Body of pancreas (tissue), 4 donors: ENCODE results near the gene TGFBR3. TPM values are rescaled to one million over a fixed set of nuclear protein-coding genes. Genes with fewer than 3 reads are reported as not detected.

Experiments used
- ATAC-seq: fragments of 150-250 bp; one replicate; pipeline ENCODE4 v1.9.1; 2016
- DNase-seq, 4 donors: peaks; one replicate each; pipeline ENCODE4 v3.0.0-alpha.2; 2019
- H3K27ac ChIP-seq, 4 donors: fragments of 200-600 bp; sonication (generic); 1 replicate in 3 of 4; 2 replicates in 1 of 4; pipeline versions ENCODE4 v1.5.1 to v1.6.1; 2016 to 2019; ENCODE audit warnings: mild to moderate bottlenecking in 1 of 4, mixed read lengths in 1 of 4, moderate library complexity in 1 of 4
- H3K27me3 ChIP-seq, 2 donors: fragments of 200-600 bp; sonication (generic); one replicate each; pipeline ENCODE4 v1.6.0; 2016; ENCODE audit warnings: mild to moderate bottlenecking in 1 of 2
- H3K36me3 ChIP-seq, 2 donors: fragments of 200-600 bp; sonication (generic); replicated peaks in 1 of 2; 2 replicates each; pipeline ENCODE4 v1.5.1; 2016; ENCODE audit warnings: low read depth in 2 of 2; ENCODE audit not compliant: insufficient read depth in 1 of 2
- H3K4me1 ChIP-seq: fragments of 200-600 bp; sonication (generic); one replicate; pipeline ENCODE4 v1.6.0; 2016
- H3K4me3 ChIP-seq, 2 donors: fragments of 200-600 bp; sonication (generic); 1 replicate in 1 of 2; 2 replicates in 1 of 2; pipeline ENCODE4 v1.5.1; 2016 to 2019
- H3K9me3 ChIP-seq, 3 donors: fragments of 200-600 bp; sonication (generic); 1 replicate in 2 of 3; 2 replicates in 1 of 3; pipeline ENCODE4 v1.5.1; 2016
- CTCF ChIP-seq, 7 experiments: fragments of 450-650 bp in 4 of 7; fragments of 200-600 bp in 3 of 7; sonication (generic) in 3 of 7; IDR thresholded peaks; one replicate each; pipeline ENCODE4 v1.5.1; 2016 to 2019; ENCODE audit warnings: antibody characterized with exemption in 7 of 7
- POLR2A ChIP-seq, 3 donors: fragments of 450-650 bp; IDR thresholded peaks; one replicate each; pipeline ENCODE4 v1.6.1; 2016; ENCODE audit warnings: antibody characterized with exemption in 3 of 3, mild to moderate bottlenecking in 2 of 3
- WGBS, 2 donors: methylation state at CpG; one replicate each; pipeline ENCODE4 v1.1.5; 2017; 5-methylcytosine and 5-hydroxymethylcytosine counted together
- intact Hi-C: fragments of 100-400 bp; cut with DNase I; formaldehyde crosslinking; loops from one replicate; pipeline ENCODE4 v1.15.1; 2023
- total RNA-seq, 2 donors: library from RNA; depleted of rRNA; stranded (reverse); fragments of >200 nt; gene quantifications; one replicate each; pipeline ENCODE4 v1.1.0, GENCODE V29; 2016

The TGFBR3 gene
- total RNA-seq, 2 donors from 2014 or later, result 52.4 to 63.6 TPM

DNA sequence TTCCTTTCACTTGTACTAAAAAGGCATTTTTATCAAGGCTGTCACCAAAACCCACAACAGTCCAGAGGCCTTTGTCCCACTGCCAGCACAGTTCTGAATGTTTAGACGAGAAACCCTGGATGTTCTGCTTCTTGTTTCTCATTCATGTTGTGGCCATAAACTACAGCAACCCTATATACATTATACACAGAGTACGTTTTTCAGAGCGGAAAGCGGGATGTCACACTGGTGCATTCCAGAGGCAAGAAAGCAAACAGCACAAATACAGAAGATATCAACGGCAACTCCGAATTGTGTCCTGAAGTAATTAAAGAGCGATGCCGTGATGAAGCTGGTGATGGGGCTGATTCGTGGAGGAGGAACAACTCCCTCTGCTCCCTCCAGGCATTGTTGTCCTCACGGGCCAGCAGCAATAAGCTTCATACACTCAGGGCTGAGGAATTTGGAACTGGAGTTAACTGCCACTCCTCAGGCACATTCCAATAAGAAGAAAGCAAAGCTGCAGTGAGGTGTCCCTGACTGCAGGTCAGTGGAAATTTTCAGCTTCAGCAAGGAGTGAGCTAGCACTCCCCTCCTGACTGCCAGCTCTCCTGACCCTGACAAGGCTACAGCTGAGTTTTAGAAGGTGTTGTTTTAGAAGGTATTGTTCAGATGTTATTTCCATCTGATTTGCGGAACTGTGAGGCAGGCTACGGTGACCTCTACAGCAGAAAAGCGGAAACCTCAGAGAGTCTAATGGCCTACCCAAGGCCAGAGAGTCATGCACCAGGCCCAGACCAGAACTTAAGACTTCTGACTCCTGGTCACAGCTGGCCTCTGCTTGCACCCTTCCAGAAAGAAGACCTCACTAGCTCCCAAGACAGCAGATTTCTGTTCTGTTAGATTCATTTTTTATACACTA is 149.0 kb downstream of the TGFBR3 start:
- DNase-seq (peak in 2 of 4 donors; percentile 32 to 42), ATAC-seq (peak; percentile 83)
- Histone ChIP-seq H3K27me3 (no peaks in the 10 kb centered on the region), H3K36me3 (peaks cover 0 to 3% of the 10 kb centered on the region in 2 donors), H3K4me1 (peaks cover 11% of the 10 kb centered on the region), H3K9me3 (no peaks in the 10 kb centered on the region), H3K4me3 (no peak overlapping the region), H3K27ac (peak overlapping the region in 3 of 4 donors; percentile 15 to 66 (median 41))
- TF ChIP-seq CTCF (IDR thresholded peaks at IDR 0.05) (no peak), POLR2A (IDR thresholded peaks at IDR 0.05) (no peak)
- intact Hi-C loops, result no loop called here
- WGBS, 2 donors, result 58 to 78% methylated on average over 13 of the region's 13 CpGs

DNA sequence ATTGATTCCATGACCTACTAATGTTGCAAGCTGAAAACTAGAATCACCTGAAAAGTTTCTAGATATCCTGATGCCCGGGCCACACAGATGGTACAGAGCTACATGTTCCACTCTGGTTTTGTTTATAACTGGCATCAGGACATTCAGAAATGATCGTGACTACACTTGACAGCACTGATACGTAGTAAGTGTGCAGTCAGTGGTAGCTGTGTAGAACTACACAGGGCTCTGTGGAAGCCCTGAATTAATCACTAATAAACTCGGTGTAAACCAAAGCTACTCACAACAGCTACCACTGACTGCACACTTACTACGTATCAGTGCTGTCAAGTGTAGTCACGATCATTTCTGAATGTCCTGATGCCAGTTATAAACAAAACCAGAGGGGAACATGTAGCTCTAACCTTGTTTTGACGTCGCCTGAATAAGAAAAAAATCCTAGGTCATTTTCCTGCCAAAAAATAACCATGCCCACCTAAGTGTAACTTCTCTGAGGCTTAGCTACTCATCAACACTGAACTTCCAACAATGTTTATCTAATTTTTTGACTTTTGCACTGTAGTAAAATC is 149.7 kb downstream of the TGFBR3 start:
- no peak for TF ChIP-seq CTCF (IDR thresholded peaks at IDR 0.05)
- no peak for TF ChIP-seq POLR2A (IDR thresholded peaks at IDR 0.05)
- WGBS, 2 donors, result 62 to 71% methylated on average over 8 of the region's 8 CpGs
- ATAC-seq, result peak; percentile 30
- DNase-seq, result no peak
- intact Hi-C loops, result no loop called here
- H3K36me3 ChIP-seq, result peaks cover 0 to 3% of the 10 kb centered on the region in 2 donors
- peak overlapping the region in 2 of 4 donors; percentile 41 to 66 for H3K27ac ChIP-seq
- H3K4me1 ChIP-seq, result peaks cover 15% of the 10 kb centered on the region
- H3K4me3 ChIP-seq, result no peak overlapping the region
- no peaks in the 10 kb centered on the region for H3K27me3 ChIP-seq
- no peaks in the 10 kb centered on the region for H3K9me3 ChIP-seq

DNA sequence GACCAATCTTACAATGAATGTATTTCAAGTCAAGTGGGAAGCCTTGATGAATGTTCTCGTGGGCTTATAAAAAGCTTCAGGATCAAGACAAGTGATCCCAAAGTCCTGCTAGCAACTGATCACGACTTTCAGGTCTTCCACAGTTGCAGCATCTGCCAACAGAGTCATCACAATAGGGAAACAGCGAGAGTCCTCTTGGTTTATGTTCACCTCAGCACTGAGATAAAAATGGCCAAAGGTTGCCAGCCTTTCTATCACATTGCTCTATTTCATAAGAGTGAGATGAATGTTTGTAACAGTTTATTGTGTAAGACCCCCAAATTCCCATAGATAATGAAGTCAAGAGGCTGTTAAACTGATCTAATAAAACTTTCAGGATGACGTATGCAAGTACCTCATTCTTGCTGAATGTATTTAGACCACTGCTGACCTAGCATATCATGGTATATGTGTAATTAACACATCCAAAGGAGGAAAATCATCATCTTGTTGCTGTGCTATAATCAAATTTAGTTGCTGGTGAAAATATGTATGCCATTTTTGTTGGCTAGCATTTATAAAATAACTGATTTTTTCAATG is 150.6 kb downstream of the TGFBR3 start:
- H3K4me3 ChIP-seq, result no peak overlapping the region
- peaks cover 0 to 3% of the 10 kb centered on the region in 2 donors for H3K36me3 ChIP-seq
- ATAC-seq (no peak), DNase-seq (no peak)
- H3K4me1 ChIP-seq, result peaks cover 23% of the 10 kb centered on the region
- 70 to 73% methylated on average over 4 of the region's 4 CpGs for WGBS, 2 donors
- TF ChIP-seq POLR2A (IDR thresholded peaks at IDR 0.05) (no peak), CTCF (IDR thresholded peaks at IDR 0.05) (no peak)
- H3K9me3 ChIP-seq, result no peaks in the 10 kb centered on the region
- intact Hi-C loops, result no loop called here
- H3K27ac ChIP-seq, result no peak overlapping the region
- no peaks in the 10 kb centered on the region for H3K27me3 ChIP-seq

GRCh38 chr1:91734761-91735160 is 151.2 kb downstream of the TGFBR3 start:
- intact Hi-C loops, result no loop called here
- WGBS, 2 donors, result 73 to 91% methylated on average over 8 of the region's 8 CpGs
- Histone ChIP-seq H3K4me1 (peaks cover 23% of the 10 kb centered on the region), H3K27me3 (no peaks in the 10 kb centered on the region), H3K4me3 (no peak overlapping the region), H3K9me3 (no peaks in the 10 kb centered on the region), H3K27ac (no peak overlapping the region), H3K36me3 (peaks cover 0 to 3% of the 10 kb centered on the region in 2 donors)
- no peak for ATAC-seq
- no peak for DNase-seq
- no peak for TF ChIP-seq POLR2A (IDR thresholded peaks at IDR 0.05)
- no peak for TF ChIP-seq CTCF (IDR thresholded peaks at IDR 0.05)
